Right renal cortex interstitium (tissue), 3 donors: ENCODE results near the gene TFAM. TPM values are rescaled to one million over a fixed set of nuclear protein-coding genes. Genes with fewer than 3 reads are reported as not detected.

Source experiments
- DNase-seq, 3 donors: peaks; one replicate each; pipeline ENCODE4 v3.0.0-alpha.2; 2013; ENCODE audit warnings: low read depth in 3 of 3, low spot score in 2 of 3
- polyA plus RNA-seq, 3 donors: library from polyadenylated mRNA; unstranded; fragments of 120-200 nt; gene quantifications; one replicate each; pipeline ENCODE4 v1.2.1, GENCODE V29; 2013; ENCODE audit not compliant: insufficient read length in 3 of 3

TFAM gene
- 10 to 100 TPM; 74.4 to 78.3 (median 77.2) TPM for polyA plus RNA-seq

GRCh38 chr10:58384999-58385783, at the start of gene TFAM:
TSS of gene TFAM (plus strand) at chr10:58385410. CDS start at chr10:58385548, 138 bp downstream.
- peak; percentile 74 to 87 (median 76) for DNase-seq

DNA sequence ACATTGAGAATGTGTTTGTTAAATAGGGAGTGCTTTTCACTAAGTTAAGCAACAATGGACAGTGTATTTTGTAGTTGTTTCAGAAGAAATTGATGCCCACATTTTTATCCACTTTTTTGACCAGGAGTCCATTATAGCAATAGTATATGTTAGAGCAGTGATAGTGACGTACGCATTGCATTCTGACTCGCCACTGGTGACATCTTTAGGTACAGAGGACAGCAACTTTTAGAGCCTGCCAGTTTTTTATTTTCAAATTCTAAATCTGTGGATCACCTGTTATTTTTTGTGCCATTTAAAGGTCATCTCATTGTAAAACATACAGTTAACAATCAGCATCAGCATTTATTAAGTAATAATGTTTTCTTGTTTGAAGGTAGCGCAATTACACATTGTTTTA, 49.0 kb upstream of the TFAM start:
- no peak for DNase-seq

DNA sequence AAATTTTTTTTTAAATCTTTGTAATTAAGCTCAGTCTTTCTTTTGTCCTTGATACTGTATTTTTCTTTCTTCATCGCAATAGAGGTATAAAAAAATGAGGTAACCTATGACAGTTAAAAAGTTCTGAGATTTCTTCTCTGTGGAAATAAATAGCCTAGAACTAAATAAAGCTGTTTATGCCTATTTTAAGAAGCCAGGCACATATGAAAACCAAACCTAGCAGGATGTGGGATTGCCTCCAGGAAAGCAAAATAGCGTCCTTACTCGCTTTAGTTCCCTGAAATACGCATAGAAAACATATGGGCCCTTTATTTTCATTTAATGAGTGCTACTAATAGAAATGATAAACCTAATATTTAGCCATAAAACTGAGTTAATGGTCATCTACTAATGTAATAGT, 43.8 kb upstream of the TFAM start:
- no peak for DNase-seq

- DNase-seq = no peak
Observed at GRCh38 chr10:58341947-58342346, 43.3 kb upstream of the TFAM start.

GRCh38 chr10:58347967-58348366, 37.2 kb upstream of the TFAM start:
- DNase-seq = no peak

GRCh38 chr10:58348571-58349033, 36.6 kb upstream of the TFAM start:
- no peak for DNase-seq

DNA sequence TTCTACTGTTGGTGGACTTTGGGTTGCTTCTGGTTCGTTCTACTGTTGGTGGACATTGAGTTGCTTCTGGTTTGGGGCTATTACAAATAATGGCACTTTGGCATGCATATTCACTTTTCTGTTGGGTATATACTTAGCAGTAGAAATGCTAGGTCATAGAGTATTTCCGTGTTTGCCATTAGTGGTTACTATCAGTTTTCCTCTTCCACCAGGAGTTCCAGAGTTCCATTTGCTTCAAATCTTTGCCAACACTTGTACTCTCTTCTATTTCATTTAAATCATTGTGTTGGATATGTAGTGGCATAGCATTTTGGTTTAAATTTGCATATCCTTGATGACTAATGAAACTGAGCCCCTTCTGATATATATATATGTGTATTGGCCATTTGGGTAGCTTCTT, 35.2 kb upstream of the TFAM start:
- DNase-seq = no peak

- no peak for DNase-seq
Observed at GRCh38 chr10:58350619-58351323, 34.4 kb upstream of the TFAM start.

DNA sequence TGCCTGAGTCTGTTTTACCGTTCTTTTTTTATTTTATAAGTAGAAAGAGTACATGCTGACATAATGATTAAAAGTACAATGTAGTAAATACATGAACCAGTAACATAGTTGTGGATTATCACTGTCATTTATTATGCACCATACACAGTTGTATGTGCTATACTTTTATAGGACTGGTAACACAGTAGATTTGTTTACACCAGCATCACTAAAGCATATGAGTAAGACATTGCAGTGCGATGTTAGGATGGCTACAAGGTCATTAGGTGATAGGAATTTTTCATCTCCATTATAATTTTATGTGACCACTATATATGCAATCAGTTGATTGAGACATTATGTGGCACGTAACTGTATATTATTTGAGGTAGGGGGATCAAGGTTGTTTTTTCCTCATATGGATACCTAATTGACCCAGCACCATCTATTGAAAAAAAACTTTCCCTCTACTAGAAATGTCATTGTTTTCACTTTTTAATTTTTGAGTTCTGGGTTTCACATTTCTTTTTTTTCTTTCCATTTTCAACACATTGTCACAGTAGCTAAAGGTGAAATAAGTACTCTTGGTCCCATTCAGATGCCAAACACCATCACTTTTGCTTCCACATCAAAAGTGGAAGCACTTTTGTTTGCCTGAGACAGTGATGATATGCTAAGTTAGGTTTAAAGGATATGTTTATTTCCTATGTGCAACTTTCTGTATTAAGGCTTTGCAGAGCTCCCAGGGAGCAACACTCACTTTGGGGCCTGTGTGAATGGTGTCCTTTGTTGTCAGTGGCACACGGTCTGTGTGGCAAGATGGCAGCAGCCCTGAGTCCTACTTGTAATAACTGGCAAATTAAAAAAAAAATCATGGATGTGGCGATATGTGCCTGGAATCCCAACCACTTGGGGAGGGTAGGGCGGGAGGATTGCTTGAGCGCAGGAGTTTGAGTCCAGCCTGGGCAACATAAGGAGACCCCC, 33.3 kb upstream of the TFAM start:
- DNase-seq = no peak

DNA sequence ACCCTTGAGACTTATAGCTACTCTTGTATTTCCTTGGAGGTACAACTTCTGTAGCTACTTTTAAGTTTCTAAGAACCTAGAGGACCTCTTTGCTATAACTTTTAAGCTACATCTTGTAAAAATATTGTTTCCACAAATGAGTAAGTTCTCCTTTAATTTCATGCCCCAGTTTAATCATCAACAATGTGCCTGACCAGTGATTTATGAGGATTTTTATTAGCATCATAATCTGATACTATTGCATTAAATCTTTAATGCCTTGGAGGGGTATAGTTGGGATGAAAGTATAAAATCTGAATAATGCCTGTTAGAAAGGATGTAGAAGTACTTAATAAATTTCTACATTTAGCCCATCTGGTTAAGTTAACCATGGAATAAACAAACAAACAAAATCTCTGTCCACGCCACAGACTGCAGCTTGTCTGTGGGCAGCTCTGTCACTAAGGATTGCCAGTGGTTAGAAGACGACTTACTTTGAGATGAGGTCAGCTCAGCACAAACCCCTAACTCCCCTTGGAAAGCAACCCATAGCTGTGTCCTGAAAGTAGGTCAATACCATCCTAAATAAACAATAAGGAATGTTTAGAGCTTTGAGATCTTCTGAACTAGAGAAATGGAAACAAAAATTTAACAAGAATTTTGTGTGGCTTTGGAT, 32.1 kb upstream of the TFAM start:
- no peak for DNase-seq

DNA sequence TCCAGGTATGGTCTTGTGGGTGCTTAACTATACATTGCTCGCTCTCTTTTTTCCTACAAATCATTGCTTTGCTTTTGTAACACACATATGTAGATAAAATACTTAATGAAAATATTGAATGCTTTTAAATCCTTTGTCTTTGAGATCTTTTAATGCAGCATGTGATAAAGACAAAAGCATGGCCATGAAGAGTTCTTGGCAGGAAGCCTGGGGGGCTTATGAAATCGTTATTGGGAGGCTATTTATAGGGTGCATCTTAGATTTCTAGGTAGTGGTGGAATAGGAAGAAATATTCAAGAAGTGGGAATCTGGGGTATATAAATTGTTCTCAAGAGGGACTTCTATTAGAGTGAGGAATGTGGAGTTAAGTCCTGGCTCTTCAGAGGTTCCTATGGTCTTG, 28.5 kb upstream of the TFAM start:
- DNase-seq = no peak

- no peak for DNase-seq
Observed at GRCh38 chr10:58358314-58358933, 26.8 kb upstream of the TFAM start.

- DNase-seq = no peak
Observed at GRCh38 chr10:58358947-58359346, 26.3 kb upstream of the TFAM start.

DNA sequence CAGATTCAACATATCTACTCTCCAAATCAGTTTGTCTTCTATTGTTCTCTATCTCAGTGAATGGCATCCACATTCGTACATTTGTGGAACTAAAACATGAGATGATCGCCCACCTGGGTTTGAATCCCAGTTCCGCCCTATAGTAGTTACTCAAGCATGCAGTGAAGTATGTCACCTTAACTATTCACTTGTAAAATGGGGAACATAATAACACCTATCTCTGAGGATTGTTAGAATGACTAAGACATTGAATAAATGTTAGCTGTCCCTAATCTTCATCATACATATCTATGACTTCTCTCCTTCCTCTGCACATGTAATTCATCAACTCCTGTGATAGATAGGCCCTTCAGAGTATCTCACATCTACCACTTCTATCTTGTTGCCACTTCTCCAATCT, 25.7 kb upstream of the TFAM start:
- DNase-seq = no peak

DNA sequence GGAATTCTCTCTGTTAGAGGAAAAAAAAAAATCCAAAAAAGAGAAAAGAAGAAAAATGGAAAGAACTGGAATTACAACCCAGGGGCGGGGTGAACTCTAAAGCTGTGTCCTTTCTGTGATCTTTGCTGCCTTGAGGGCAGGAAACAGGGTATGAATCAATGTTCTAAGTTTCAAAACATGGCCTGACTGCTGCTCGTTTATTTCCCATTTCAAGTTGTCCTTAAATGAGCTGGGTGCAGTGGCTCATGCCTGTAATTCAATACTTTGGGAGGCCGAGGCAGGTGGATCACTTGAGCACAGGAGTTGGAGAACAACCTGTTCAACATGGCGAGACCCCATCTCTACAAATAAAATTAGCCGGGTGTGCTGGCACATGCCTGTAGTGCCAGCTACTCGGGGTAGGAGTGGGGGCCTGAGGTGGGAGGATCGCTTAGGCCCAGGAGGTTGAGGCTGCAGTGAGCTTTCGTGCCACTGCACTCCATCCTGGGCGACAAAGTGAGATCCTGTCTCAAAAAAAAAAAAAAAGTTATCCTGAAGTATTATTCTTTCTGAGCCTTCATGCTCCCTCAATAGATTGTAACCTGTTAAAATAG, 24.7 kb upstream of the TFAM start:
- DNase-seq = no peak

GRCh38 chr10:58361353-58361752, 23.9 kb upstream of the TFAM start:
- no peak for DNase-seq

DNA sequence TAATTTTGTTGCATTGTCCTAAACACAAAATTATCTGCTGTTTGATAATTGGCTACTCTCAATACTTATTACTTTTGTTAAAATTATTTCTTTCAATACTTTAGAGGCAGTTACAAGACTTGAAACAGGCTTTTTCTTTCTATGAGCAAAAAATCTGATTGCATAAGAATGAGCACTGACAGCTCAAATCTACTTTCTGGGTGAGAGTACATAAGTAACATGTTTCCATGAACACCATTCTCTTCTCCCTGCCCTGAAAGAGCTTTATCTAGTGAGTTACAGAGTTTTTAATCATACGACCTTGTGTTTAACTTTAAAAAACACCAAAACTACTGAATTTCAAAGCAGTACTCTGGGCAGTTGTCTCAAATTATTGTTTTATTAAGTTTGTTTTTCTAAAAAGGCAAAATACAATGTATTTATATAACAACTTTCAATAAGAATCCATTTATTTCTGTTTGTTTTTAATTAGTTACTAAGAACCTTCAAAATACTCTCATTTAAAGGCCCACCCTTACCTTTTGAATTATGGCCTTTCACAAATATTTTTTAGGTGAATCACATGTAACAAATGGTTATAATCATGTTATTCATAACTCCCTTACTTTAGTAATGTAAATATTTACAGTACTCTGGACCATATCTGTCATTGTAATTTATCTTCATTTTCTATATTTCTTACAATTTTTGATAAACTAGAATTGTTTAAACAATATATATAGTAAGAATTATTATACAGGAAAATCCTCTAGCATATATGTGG, 23.0 kb upstream of the TFAM start:
- no peak for DNase-seq

GRCh38 chr10:58367069-58367468, 18.1 kb upstream of the TFAM start:
- DNase-seq = no peak

DNA sequence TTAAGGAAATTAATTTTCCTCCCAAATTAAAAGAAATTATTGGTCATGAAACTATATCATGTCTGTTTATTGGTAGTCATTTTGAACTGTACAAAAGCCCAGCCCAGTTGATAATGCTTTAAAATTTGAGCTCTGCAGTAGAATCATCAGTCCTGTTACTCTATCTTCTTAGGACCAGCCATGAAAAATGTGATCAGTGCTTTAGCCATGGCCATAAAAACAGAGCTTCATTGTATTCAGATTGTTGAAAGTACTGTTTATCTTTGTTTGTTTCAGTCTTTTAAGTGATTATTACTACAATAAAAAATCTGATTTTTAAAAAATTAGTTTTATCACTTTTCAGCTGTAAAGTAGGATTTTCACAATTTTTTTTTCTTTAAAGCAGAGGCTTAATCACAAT, 13.7 kb upstream of the TFAM start:
- no peak for DNase-seq
